Neural cell (in vitro differentiated cells): ENCODE results near the gene NCKAP1.

Source experiments
- CTCF ChIP-seq: fragments of 450-650 bp; IDR thresholded peaks from 2 replicates; pipeline ENCODE4 v1.5.1; 2014; ENCODE audit warnings: antibody characterized with exemption, mild to moderate bottlenecking, moderate library complexity; ENCODE audit not compliant: poor library complexity, severe bottlenecking
- EP300 ChIP-seq: fragments of 450-650 bp; conservative IDR thresholded peaks from 2 replicates; pipeline ENCODE4 v1.6.1; 2014; ENCODE audit warnings: antibody characterized with exemption, mild to moderate bottlenecking, moderate library complexity; ENCODE audit not compliant: poor library complexity, severe bottlenecking
- RAD21 ChIP-seq: fragments of 450-650 bp; conservative IDR thresholded peaks from 2 replicates; pipeline ENCODE4 v1.6.1; 2014; ENCODE audit warnings: antibody characterized with exemption, mild to moderate bottlenecking, moderate library complexity
- TAF1 ChIP-seq: IDR thresholded peaks from 2 replicates; pipeline ENCODE4 v1.6.1; 2012; ENCODE audit warnings: low read depth

- TF ChIP-seq TAF1 (no peak), EP300 (no peak), CTCF (no peak), RAD21 (no peak)
Observed at GRCh38 chr2:182913064-182913463, 125.2 kb downstream of the NCKAP1 start.
